Psoas muscle (tissue), 8 donors: ENCODE results near the gene FZD8. TPM values are rescaled to one million over a fixed set of nuclear protein-coding genes. Genes with fewer than 3 reads are reported as not detected.

Experiments used
- ATAC-seq, 4 donors: fragments of 200-7000 bp; cut with Tn5 transposase; one replicate each; pipeline ENCODE4 v1.9.1; 2020; ENCODE audit warnings: moderate library complexity in 3 of 4, mild to moderate bottlenecking in 2 of 4
- DNase-seq, 2 donors: peaks; one replicate each; pipeline ENCODE4 v3.0.0-alpha.2; 2020
- H3K27ac ChIP-seq: fragments of 200-600 bp; one replicate; pipeline ENCODE4 v1.8.0; 2022
- H3K27me3 ChIP-seq, 3 donors: fragments of 200-600 bp in 1 of 3; one replicate each; pipeline versions ENCODE4 v1.6.1 to v1.8.0; 2013 to 2022; ENCODE audit warnings: low read length in 2 of 3, mild to moderate bottlenecking in 2 of 3, moderate library complexity in 1 of 3; ENCODE audit not compliant: insufficient read depth in 3 of 3
- H3K36me3 ChIP-seq, 2 donors: fragments of 200-600 bp in 1 of 2; one replicate each; pipeline versions ENCODE4 v1.6.1 to v1.8.0; 2013 to 2022; ENCODE audit warnings: low read depth in 1 of 2, mild to moderate bottlenecking in 1 of 2, moderate library complexity in 1 of 2; ENCODE audit not compliant: insufficient read depth in 1 of 2
- H3K4me1 ChIP-seq: fragments of 200-600 bp; one replicate; pipeline ENCODE4 v1.8.0; 2022
- H3K4me3 ChIP-seq: fragments of 200-600 bp; one replicate; pipeline ENCODE4 v1.8.0; 2022; ENCODE audit warnings: mild to moderate bottlenecking
- H3K9me3 ChIP-seq: fragments of 200-600 bp; one replicate; pipeline ENCODE4 v1.8.0; 2022
- CTCF ChIP-seq: fragments of 200-600 bp; IDR thresholded peaks from one replicate; pipeline ENCODE4 v1.8.0; 2022; ENCODE audit warnings: antibody characterized with exemption
- WGBS, 3 donors: extraction: QIAGEN DNeasy Blood & Tissue Kit; methylation state at CpG; one replicate each; pipeline versions ENCODE4 v1.1.6 to v1.1.7; 2013; 5-methylcytosine and 5-hydroxymethylcytosine counted together
- intact Hi-C, 2 donors: fragments of 100-400 bp; cut with DNase I; formaldehyde crosslinking; loops; one replicate each; pipeline versions ENCODE4 v1.11.0 to v1.14.2; 2022
- polyA plus RNA-seq, 3 donors: library from polyadenylated mRNA; stranded (reverse); fragments of 200-250 nt; gene quantifications; one replicate each; pipeline ENCODE4 v1.2.3, GENCODE V29; 2013
- total RNA-seq, 4 donors: library from RNA; stranded (reverse); fragmentation: NEBNext Ultra II Directional in 2 of 4; extraction: Animal tissue kit (Norgen Biotek cat#: 25700) in 2 of 4; gene quantifications; one replicate each; pipeline versions ENCODE4 v1.2.1 to v1.2.4, GENCODE V29; 2021 to 2023
- donor health status: healthy with polysubstance abuse.
- donor health status: DM: no; HTN: no; CAD: no; lungs with moderate emphysema.
- donor health status: Bipolar disorder and iron deficiency.
- donor health status: healthy.
- donor health status: DM: yes; HTN: yes; CAD: no.
- donor health status: DM: no; HTN: no; CAD: no.
- donor health status: DM: no; HTN: no; CAD: no.
- donor health status: DM: yes; HTN: yes; CAD: no.

FZD8 gene
- total and polyA plus RNA-seq, 7 donors, result 1.4 to 6.1 (median 4.1) TPM

- Histone ChIP-seq H3K27ac (no peak overlapping the region), H3K4me1 (no peaks in the 10 kb centered on the region), H3K27me3 (no peaks in the 10 kb centered on the region), H3K9me3 (no peaks in the 10 kb centered on the region), H3K4me3 (no peak overlapping the region), H3K36me3 (no peaks in the 10 kb centered on the region)
- intact Hi-C loops, result no loop called here
- WGBS, 3 donors, result 91 to 97% (median 91%) methylated on average over 3 of the region's 3 CpGs
- DNase-seq, result no peak
- no peak for TF ChIP-seq CTCF
- ATAC-seq, result no peak
These were observed 43.3 kb upstream of the FZD8 start for GRCh38 chr10:35685402-35685801.

- ATAC-seq, result no peak
- Histone ChIP-seq H3K36me3 (no peaks in the 10 kb centered on the region), H3K27me3 (no peaks in the 10 kb centered on the region), H3K4me3 (no peak overlapping the region), H3K9me3 (no peaks in the 10 kb centered on the region), H3K27ac (no peak overlapping the region), H3K4me1 (no peaks in the 10 kb centered on the region)
- TF ChIP-seq CTCF, result no peak
- intact Hi-C loops, result no loop called here
- 86 to 92% (median 86%) methylated on average over 5 of the region's 5 CpGs for WGBS, 3 donors
- no peak for DNase-seq
These were observed 42.5 kb upstream of the FZD8 start for GRCh38 chr10:35684586-35684985.

- Histone ChIP-seq H3K27me3 (no peaks in the 10 kb centered on the region), H3K36me3 (no peaks in the 10 kb centered on the region), H3K27ac (no peak overlapping the region), H3K4me1 (no peaks in the 10 kb centered on the region), H3K4me3 (no peak overlapping the region), H3K9me3 (no peaks in the 10 kb centered on the region)
- intact Hi-C loops, result no loop called here
- TF ChIP-seq CTCF, result no peak
- DNase-seq (no peak), ATAC-seq (no peak)
- 56 to 79% (median 63%) methylated on average over 1 of the region's 1 CpG for WGBS, 3 donors
These were observed 33.8 kb upstream of the FZD8 start for GRCh38 chr10:35675846-35676245.

- no peaks in the 10 kb centered on the region for H3K4me1 ChIP-seq
- ATAC-seq (no peak), DNase-seq (no peak)
- no peak overlapping the region for H3K27ac ChIP-seq
- intact Hi-C loops, result no loop called here
- H3K36me3 ChIP-seq, result no peaks in the 10 kb centered on the region
- H3K27me3 ChIP-seq, result no peaks in the 10 kb centered on the region
- no peak overlapping the region for H3K4me3 ChIP-seq
- H3K9me3 ChIP-seq, result no peaks in the 10 kb centered on the region
- no peak for TF ChIP-seq CTCF
These were observed 32.7 kb upstream of the FZD8 start for GRCh38 chr10:35674843-35675242.

GRCh38 chr10:35668865-35669650, 27.0 kb upstream of the FZD8 start:
- Histone ChIP-seq H3K27ac (no peak overlapping the region), H3K9me3 (no peaks in the 10 kb centered on the region), H3K36me3 (no peaks in the 10 kb centered on the region), H3K4me1 (no peaks in the 10 kb centered on the region), H3K4me3 (no peak overlapping the region), H3K27me3 (no peaks in the 10 kb centered on the region)
- intact Hi-C loops, result no loop called here
- no peak for TF ChIP-seq CTCF
- ATAC-seq (no peak), DNase-seq (no peak)
- WGBS, 3 donors, result 82 to 85% (median 83%) methylated on average over 13 of the region's 13 CpGs
